WTC11 (cell line): Measurements from ENCODE around the gene TBX20.
"Not testable (repeated sequence)": the region's sequence is repeated elsewhere in the genome, so short reads cannot be mapped to it uniquely, and the experiment has no call there.

Source experiments
- TF ChIP-seq, protein P1 (sequence below): fragments of 200-600 bp; IDR thresholded peaks from 2 replicates; pipeline ENCODE4 v1.8.0; 2022; ENCODE audit warnings: antibody characterized with exemption
- TF ChIP-seq, protein P2 (sequence below): fragments of 250-450 bp; sonication (Bioruptor Pico); conservative IDR thresholded peaks from 2 replicates; pipeline ENCODE4 v1.9.0; 2021; ENCODE audit warnings: mild to moderate bottlenecking

DNA sequence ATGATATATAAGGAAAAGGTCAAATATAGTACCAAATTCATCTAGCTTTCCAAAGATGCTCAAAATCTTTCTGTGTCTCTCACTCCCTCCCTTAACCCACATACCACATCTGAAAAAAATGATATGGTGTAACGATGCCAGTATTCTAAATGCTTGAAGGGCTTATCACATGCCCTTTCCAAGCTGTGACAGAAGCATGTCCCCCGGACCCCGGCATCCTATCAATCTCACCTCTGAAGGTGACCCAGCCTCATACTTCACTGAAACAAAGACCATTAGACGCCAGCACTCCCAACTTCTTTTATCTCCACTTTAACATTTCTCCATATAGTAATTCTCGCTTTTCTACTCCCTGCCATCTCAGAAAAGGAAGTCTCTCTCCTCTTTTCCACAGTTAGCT lies 68.9 kb downstream of the TBX20 start:
- TF ChIP-seq, protein P1, sequence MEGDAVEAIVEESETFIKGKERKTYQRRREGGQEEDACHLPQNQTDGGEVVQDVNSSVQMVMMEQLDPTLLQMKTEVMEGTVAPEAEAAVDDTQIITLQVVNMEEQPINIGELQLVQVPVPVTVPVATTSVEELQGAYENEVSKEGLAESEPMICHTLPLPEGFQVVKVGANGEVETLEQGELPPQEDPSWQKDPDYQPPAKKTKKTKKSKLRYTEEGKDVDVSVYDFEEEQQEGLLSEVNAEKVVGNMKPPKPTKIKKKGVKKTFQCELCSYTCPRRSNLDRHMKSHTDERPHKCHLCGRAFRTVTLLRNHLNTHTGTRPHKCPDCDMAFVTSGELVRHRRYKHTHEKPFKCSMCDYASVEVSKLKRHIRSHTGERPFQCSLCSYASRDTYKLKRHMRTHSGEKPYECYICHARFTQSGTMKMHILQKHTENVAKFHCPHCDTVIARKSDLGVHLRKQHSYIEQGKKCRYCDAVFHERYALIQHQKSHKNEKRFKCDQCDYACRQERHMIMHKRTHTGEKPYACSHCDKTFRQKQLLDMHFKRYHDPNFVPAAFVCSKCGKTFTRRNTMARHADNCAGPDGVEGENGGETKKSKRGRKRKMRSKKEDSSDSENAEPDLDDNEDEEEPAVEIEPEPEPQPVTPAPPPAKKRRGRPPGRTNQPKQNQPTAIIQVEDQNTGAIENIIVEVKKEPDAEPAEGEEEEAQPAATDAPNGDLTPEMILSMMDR = not testable (repeated sequence)
- TF ChIP-seq, protein P2, sequence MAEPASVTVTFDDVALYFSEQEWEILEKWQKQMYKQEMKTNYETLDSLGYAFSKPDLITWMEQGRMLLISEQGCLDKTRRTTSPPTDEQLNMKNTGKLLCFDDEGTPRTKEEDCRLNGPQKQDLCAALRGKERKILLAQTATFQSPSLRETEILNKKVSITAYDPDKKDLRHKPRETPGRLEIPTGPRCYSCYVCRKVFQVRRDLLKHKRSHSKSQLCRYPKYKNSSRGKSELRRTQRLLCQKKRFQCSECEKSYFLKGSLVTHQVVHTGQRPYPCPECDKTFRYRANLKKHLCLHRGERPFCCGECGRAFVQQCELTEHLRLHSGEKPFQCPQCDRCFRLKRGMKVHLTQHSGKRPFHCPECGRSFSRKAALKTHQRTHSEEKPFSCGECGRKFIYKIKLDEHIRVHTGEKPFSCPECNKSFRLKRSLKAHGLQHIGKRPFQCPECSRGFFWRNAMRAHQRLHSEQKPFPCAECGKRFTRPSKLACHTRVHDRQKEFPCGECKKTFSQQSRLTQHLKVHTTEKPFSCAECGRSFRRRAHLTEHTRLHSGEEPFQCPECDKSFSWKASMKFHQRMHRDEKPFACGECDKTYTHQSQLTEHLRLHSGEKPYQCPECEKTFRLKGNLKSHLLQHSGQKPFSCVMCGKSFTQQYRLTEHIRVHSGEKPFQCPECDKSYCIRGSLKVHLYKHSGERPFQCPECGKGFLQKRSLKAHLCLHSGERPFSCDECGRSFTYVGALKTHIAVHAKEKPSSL = not testable (repeated sequence)
